GM21723 (cell line): ENCODE data around the gene GPATCH4.
A peak's percentile ranks its signal among the peaks of the same experiment; 100 is the strongest.
"Not testable (repeated sequence)": the region's sequence is repeated elsewhere in the genome, so short reads cannot be mapped to it uniquely, and the experiment has no call there.

Experiments
- ATAC-seq: cut with Tn5 transposase; IDR thresholded peaks from one replicate; pipeline ENCODE4 v1.9.1; 2021; ENCODE audit warnings: mild to moderate bottlenecking, moderate library complexity; ENCODE audit not compliant: unreplicated experiment

Gene GPATCH4

DNA sequence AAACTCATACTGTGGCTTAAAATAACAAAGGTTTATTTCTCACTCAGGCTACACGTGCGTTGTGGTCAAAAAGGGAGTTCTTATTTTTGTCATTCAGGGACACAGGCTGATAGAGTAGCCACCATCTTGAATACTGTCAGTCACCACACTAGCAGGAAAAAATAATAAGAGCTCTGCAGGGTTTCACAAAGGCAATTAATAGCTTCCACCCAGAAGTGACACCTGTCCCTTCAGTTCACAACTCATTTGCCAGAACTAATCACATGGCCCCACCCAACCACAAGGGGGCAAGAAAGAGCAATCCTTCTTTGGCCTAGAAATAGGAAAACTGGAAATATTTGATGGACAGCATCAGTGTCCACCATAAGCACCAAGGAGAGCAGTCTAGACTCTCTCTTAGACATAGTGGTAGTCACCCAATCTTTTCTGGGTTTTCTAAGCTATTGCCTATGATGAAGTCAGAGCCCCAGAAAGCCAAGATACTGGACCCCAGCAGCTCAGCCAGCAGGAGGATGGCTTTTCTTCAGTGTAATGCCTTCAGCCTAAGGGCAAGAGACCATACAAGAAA, 26.1 kb upstream of the GPATCH4 start:
- ATAC-seq: no peak

DNA sequence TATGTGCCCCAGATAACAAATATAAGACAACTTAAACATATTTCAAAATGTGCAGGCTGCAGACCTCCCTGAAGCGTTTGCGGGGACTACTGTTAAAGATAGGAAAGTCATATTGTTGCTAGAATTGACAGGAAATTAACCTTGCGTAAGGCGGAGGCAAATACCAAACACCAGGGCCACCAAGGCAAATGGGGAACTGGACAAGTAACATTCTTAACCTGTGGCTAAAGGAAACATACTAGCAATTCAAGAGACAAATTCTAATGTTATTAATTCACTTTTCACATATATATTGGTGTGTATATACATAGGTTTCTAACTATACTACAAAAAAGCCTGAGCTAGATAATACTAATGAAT, 24.8 kb upstream of the GPATCH4 start:
- ATAC-seq: no peak

DNA sequence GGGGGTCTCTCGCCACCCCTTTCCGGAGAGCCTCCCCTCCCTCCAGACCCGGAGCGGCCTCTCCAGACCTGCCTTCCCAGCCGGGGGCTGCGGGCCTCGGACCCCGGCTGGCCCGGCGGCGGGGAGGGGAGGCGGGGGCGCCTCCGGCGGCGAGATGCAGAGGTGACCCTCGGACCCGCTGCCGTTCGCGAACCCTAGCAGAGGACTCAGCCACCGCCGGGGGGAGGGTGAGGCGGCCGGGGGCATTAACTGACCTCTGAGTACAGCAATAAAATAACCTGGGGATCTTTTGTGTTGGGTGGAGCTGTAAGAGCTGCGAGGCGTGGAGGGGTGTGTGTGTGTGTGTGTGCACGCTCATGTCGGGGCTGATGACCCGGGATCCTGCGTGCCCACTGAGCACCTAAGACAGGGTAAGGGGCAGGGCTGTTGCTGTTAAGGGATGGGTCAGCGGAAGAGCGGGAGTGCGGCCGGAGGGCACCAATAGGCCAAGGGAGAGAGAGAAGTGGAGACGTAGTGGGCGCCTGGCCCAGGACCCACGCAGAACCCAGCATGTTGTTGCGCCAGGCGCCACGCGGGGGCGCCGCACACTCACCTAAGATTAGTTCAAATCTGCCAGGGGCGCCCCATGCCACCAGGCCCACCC, 24.3 kb upstream of the GPATCH4 start:
- no peak for ATAC-seq

DNA sequence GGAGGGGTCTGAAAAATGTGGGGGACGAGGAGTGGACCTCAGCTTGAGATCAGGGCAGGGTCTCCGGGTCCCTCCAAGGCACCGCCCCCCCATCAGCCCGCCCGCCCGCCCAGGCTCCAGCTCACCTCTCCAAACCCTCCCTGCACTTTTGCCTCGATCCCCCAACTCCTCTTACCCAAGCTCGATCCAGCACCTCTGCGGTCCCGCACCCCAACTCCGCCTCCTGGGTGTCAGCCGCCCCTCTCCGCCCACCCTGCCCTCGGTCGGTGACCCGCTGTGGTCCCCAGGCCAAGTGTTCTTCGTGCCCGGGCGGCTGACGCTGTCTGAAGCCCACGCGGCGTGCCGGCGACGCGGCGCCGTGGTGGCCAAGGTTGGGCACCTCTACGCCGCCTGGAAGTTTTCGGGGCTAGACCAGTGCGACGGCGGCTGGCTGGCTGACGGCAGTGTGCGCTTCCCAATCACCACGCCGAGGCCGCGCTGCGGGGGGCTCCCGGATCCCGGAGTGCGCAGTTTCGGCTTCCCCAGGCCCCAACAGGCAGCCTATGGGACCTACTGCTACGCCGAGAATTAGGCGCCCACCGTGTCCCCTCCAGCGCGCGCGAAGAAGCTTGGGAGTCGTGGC, 23.6 kb upstream of the GPATCH4 start:
- ATAC-seq: no peak

DNA sequence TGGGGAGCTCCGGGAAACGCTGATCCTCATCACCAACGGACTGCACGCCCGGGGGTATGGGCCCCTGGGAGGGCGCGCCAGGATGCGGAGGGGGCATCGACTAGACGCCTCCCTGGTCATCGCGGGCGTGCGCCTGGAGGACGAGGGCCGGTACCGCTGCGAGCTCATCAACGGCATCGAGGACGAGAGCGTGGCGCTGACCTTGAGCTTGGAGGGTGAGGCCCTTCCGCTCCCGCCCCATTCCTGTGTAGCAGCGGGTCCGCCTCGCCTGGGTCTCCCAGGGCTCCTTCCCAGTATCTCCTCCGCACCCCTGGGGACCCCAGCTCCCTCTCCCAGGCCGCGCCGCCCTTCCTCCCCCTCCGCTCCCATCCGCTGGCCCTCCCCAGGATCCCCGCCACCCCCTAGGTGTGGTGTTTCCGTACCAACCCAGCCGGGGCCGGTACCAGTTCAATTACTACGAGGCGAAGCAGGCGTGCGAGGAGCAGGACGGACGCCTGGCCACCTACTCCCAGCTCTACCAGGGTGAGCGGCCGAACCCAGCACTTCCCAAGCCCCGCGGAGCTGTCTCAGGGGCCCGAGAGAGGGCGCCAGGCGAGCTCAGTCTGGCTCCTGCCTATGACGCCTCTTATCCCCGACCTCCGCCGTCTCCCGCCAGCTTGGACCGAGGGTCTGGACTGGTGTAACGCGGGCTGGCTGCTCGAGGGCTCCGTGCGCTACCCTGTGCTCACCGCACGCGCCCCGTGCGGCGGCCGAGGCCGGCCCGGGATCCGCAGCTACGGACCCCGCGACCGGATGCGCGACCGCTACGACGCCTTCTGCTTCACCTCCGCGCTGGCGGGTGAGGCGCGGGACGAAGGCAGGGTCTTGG, 22.9 kb upstream of the GPATCH4 start:
- ATAC-seq: no peak

- no peak for ATAC-seq
Measured at GRCh38 chr1:156622581-156623297, 21.5 kb upstream of the GPATCH4 start.

- no peak for ATAC-seq
Measured at GRCh38 chr1:156619582-156619955, 18.3 kb upstream of the GPATCH4 start.

- no peak for ATAC-seq
Measured at GRCh38 chr1:156618853-156619581, 17.7 kb upstream of the GPATCH4 start, which contains the start of gene HAPLN2. TSS of gene HAPLN2 (plus strand) at chr1:156619415. CDS start at chr1:156623491, 4,076 bp downstream.

- no peak for ATAC-seq
Measured at GRCh38 chr1:156616463-156616862, 15.2 kb upstream of the GPATCH4 start.

DNA sequence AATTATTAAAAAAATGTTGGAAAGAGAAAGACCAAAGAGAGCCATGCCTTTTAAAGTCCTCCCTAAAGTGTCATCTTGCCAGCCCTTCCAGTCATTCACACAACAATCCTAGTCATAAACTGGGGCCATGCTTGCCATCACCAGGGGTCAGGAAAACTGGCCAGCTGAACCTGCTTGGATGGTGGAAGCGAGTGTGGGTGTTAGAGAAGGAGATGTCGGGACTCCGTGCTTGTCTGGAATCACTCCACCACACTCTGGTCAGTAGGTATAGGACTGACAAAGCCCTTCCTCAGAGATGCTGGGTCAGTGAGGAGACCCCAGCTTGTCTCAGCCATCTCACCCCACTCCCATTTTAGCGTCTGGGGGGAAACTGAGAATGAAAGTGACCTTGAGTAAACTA, 14.7 kb upstream of the GPATCH4 start:
- ATAC-seq: no peak

DNA sequence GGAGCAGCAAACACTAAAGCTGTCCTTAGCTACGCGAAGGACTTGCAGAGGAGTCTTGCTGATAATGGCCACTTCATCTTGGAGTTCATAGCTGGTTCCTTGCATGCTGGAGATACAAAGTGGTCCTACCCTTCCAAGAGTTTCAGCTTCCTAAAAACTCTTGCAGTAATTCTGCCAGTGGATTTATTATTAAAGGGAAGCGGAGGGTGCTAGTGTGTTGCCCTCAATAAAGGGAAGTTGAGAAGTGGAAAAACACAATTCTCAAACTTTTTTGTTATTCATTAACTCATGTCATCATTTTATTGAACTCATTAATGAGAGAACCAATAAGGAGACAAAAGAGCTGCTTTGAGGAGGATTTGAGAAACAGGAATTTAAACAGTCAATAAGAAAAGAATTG, 11.4 kb upstream of the GPATCH4 start:
- ATAC-seq: no peak

DNA sequence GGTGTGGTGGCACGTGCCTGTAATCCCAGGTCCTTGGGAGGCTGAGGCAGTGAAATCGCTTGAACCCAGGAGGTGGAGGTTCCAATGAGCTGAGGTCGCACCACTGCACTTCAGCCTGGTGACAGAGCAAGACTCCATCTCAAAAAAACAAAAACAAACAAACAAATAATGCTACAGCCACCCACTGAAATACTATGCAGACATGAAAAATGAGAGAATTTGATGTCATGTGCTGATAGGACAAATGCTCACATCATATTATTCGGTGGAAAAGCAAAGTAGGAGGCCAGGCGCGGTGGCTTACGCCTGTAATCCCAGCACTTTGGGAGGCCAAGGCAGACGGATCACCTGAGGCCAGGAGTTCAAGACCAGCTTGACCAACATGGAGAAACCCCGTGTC, 8.8 kb upstream of the GPATCH4 start:
- not testable (repeated sequence) for ATAC-seq

DNA sequence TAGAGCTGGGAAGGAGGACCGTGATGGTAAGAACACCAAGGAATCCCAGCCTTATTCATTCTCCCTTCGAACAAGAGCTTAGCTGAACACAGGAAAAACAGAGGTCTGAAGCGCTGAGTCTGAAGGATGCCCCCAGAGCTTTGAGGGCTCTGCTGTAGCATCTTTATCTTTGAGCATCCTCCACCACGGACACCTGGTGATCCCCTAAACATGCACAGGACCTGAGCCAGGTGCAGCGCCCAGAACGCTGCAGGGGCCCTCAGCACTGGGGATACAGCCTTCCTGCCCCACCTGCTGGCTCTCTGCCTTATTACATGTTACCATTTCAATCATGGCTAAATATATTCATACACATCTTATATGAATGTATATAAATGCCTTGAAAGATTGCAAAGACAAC, 7.7 kb upstream of the GPATCH4 start:
- ATAC-seq: peak; percentile 56

DNA sequence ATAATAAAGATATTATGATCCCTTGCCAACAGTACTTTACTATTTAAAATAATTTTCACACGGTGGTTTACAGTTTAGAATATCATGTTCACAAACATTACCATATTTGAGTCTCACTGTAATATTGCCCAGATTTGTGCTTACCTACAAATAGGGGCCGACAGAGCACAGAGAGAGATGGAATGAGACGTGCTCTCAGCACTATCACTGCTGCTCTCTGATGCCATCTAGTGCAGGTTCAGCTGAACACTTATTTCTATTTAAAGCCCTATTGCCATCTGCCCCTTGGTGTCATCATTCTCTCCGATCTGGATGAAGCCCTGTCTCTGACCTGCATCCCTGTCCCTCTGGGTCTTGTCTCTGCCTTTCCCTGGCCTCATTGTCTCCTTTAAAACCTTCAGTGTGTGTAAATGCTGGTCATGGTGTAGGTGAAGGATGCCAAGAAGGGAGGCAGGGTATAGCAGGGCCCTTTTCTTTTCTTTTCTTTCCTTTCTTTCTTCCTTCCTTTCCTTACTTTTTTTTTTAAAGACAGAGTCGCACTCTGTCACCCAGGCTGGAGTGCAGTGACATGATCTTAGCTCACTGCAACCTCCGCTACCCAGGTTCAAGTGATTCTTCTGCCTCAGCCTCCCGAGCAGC, 6.9 kb upstream of the GPATCH4 start:
- peak; percentile 77 for ATAC-seq

DNA sequence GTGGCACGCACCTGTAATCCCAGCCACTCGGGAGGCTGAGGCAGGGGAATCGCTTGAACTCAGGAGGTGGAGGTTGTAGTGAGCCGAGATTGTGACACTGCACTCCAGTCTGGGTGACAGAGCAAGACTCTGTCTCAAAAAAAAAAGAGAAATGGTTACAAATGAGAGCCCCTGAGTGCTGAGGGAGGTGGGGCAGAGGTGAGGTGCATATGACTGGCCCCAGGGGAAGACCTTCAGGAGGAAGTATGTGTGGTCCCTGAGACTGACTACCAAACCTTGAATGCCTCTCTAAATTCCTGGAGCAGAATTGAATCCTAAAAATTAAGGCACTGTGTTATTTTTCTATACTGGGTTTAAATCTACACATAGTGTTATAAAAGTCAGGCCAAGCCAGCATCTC, 6.1 kb upstream of the GPATCH4 start:
- ATAC-seq: not testable (repeated sequence)

DNA sequence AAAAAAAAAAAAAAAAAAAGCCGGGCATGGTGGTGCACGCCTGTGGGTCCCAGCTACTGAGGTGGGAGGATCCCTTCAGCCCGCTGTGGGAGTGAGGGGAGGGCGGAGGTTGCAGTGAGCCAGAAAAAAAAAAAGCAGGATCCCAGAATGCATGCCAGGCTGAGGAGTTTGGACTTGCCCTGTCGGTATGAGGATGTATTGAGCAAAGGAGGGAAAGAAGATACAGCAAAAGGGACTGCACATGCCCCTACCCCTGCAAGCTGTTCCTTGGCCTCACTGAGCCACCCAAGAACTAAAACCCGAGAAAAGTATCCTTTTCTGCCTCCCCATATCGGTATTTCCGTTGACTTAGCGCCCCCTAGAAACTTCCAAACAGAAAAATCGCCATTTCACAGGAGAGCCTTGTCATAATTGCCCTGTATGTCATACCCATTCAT, 1.3 kb upstream of the GPATCH4 start:
- ATAC-seq: no peak

DNA sequence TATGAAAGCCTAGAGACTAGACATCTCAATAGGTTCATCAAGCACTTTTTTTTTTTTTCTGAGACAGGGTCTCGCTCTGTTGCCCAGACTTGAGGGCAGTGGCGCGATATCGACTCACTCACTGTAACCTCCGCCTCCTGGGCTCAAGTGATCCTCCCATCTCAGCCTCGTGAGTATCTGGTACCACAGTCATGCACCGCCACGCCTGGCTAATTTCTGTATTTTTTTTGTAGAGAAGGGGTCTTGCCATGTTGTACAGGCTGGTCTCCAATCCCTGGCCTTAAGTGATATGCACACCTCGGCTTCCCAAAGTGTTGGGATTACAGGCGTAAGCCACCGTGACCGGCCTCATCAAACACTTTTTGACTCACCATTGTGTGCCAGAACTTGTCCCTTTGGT, 613 bp upstream of the GPATCH4 start:
- no peak for ATAC-seq

DNA sequence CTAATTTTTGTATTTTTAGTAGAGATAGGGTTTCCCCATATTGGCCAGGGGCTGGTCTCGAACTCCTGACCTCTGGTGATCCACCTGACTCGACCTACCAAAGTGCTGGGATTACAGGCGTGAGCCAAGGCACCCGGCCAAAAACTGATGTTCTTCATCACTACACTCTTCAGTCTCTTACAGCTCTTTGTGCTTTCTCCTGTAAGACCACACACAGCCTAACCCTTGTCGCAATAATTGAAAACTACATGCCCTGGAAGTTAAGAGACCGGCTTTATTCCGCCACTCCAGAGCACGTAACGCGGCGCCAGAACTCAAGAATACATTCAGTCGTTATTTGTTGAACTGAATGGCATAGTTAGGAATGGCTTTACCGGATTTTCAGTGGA, 552 bp downstream of the GPATCH4 start:
- no peak for ATAC-seq

- ATAC-seq: peak; percentile 52
Measured at GRCh38 chr1:156599811-156600210, 1.5 kb downstream of the GPATCH4 start.
